HUES6 (cell line): ENCODE results near the gene RNU4-1.
"Not testable (repeated sequence)": the region's sequence is repeated elsewhere in the genome, so short reads cannot be mapped to it uniquely, and the experiment has no call there.

Experiments
- H3K27ac ChIP-seq: 2 replicates; pipeline ENCODE4 v1.7.0; 2013; ENCODE audit warnings: low read depth, mild to moderate bottlenecking, low read length, inconsistent platforms
- H3K27me3 ChIP-seq: 2 replicates; pipeline ENCODE4 v1.6.1; 2013; ENCODE audit warnings: low read length; ENCODE audit not compliant: control insufficient read depth, insufficient read depth
- H3K36me3 ChIP-seq: 2 replicates; pipeline ENCODE4 v1.6.1; 2013; ENCODE audit warnings: low read length; ENCODE audit not compliant: control insufficient read depth, insufficient read depth
- H3K4me1 ChIP-seq: 2 replicates; pipeline ENCODE4 v1.6.1; 2013; ENCODE audit warnings: low read length; ENCODE audit not compliant: control insufficient read depth, insufficient read depth
- H3K4me3 ChIP-seq: 2 replicates; pipeline ENCODE4 v1.5.1; 2013; ENCODE audit warnings: low read depth, low read length
- H3K9ac ChIP-seq: one replicate; pipeline ENCODE4 v1.6.1; 2013; ENCODE audit warnings: mild to moderate bottlenecking, low read length
- H3K9me3 ChIP-seq: 2 replicates; pipeline ENCODE4 v1.6.1; 2013; ENCODE audit warnings: low read depth, low read length; ENCODE audit not compliant: control insufficient read depth, insufficient read depth

The RNU4-1 gene

GRCh38 chr12:120292661-120293531 is at the start of gene RNU4-1:
TSS of gene RNU4-1 (minus strand) at chr12:120293237.
- Histone ChIP-seq H3K9ac (peak within 1 kb of the TSS; percentile 98), H3K36me3 (no peaks in the 10 kb centered on the region)

GRCh38 chr12:120342175-120343038 is 49.4 kb upstream of the RNU4-1 start:
- H3K4me1 ChIP-seq: peaks cover 4% of the 10 kb centered on the region; the same call in 1 of the 2 replicates
- no peaks in the 10 kb centered on the region for H3K27me3 ChIP-seq
- H3K9ac ChIP-seq: no peak overlapping the region
- no peak overlapping the region for H3K27ac ChIP-seq
- H3K4me3 ChIP-seq: no peak overlapping the region
- peaks cover 36% of the 10 kb centered on the region for H3K36me3 ChIP-seq
- H3K9me3 ChIP-seq: peaks cover 11% of the 10 kb centered on the region

More at GRCh38 chr12:120292661-120293531, at the start of gene RNU4-1:
- Histone ChIP-seq H3K27ac (peak within 1 kb of the TSS; percentile 100), H3K27me3 (no peaks in the 10 kb centered on the region), H3K4me1 (peaks cover 12% of the 10 kb centered on the region; the same call in 1 of the 2 replicates), H3K9me3 (no peaks in the 10 kb centered on the region), H3K4me3 (peak within 1 kb of the TSS; percentile 57)

GRCh38 chr12:120339256-120339655 is 46.2 kb upstream of the RNU4-1 start:
- Histone ChIP-seq H3K4me1 (peaks cover 4% of the 10 kb centered on the region; the same call in 1 of the 2 replicates), H3K36me3 (peaks cover 12% of the 10 kb centered on the region), H3K27me3 (no peaks in the 10 kb centered on the region), H3K4me3 (no peak overlapping the region), H3K9me3 (peaks cover 24% of the 10 kb centered on the region), H3K9ac (no peak overlapping the region), H3K27ac (no peak overlapping the region)

GRCh38 chr12:120337730-120338129 is 44.7 kb upstream of the RNU4-1 start:
- Histone ChIP-seq H3K4me3 (no peak overlapping the region), H3K27ac (no peak overlapping the region), H3K4me1 (peaks cover 4% of the 10 kb centered on the region; the same call in 1 of the 2 replicates), H3K27me3 (no peaks in the 10 kb centered on the region), H3K36me3 (no peaks in the 10 kb centered on the region), H3K9me3 (peaks cover 24% of the 10 kb centered on the region), H3K9ac (no peak overlapping the region)

- not testable (repeated sequence) for H3K9ac ChIP-seq, H3K36me3 ChIP-seq, H3K4me1 ChIP-seq, H3K27ac ChIP-seq, H3K4me3 ChIP-seq, H3K27me3 ChIP-seq
- peaks cover 24% of the 10 kb centered on the region for H3K9me3 ChIP-seq
These were observed 43.4 kb upstream of the RNU4-1 start for GRCh38 chr12:120336392-120336791.

- not testable (repeated sequence) for H3K4me1 ChIP-seq, H3K27ac ChIP-seq, H3K36me3 ChIP-seq, H3K27me3 ChIP-seq, H3K4me3 ChIP-seq, H3K9ac ChIP-seq
- H3K9me3 ChIP-seq: peaks cover 24% of the 10 kb centered on the region
These were observed 42.4 kb upstream of the RNU4-1 start for GRCh38 chr12:120335447-120335846.

- Histone ChIP-seq H3K9ac (no peak overlapping the region), H3K27me3 (no peaks in the 10 kb centered on the region), H3K27ac (no peak overlapping the region), H3K9me3 (peaks cover 14% of the 10 kb centered on the region), H3K4me1 (no peaks in the 10 kb centered on the region), H3K4me3 (no peak overlapping the region), H3K36me3 (no peaks in the 10 kb centered on the region)
These were observed 39.5 kb upstream of the RNU4-1 start for GRCh38 chr12:120332523-120332922.

- Histone ChIP-seq H3K27me3 (no peaks in the 10 kb centered on the region), H3K4me1 (no peaks in the 10 kb centered on the region), H3K4me3 (no peak overlapping the region), H3K9ac (no peak overlapping the region), H3K27ac (no peak overlapping the region), H3K36me3 (no peaks in the 10 kb centered on the region), H3K9me3 (peaks cover 10% of the 10 kb centered on the region)
These were observed 39.0 kb upstream of the RNU4-1 start for GRCh38 chr12:120332041-120332440.

- Histone ChIP-seq H3K27ac (no peak overlapping the region), H3K36me3 (no peaks in the 10 kb centered on the region), H3K9me3 (peaks cover 3% of the 10 kb centered on the region), H3K9ac (no peak overlapping the region), H3K4me1 (no peaks in the 10 kb centered on the region), H3K4me3 (no peak overlapping the region), H3K27me3 (no peaks in the 10 kb centered on the region)
These were observed 38.4 kb upstream of the RNU4-1 start for GRCh38 chr12:120331390-120331789.

- H3K4me3 ChIP-seq: no peak overlapping the region
- H3K27me3 ChIP-seq: no peaks in the 10 kb centered on the region
- H3K36me3 ChIP-seq: no peaks in the 10 kb centered on the region
- H3K27ac ChIP-seq: no peak overlapping the region
- H3K9me3 ChIP-seq: no peaks in the 10 kb centered on the region
- H3K4me1 ChIP-seq: no peaks in the 10 kb centered on the region
- H3K9ac ChIP-seq: no peak overlapping the region
These were observed 35.2 kb upstream of the RNU4-1 start for GRCh38 chr12:120328228-120328627.

- no peaks in the 10 kb centered on the region for H3K4me1 ChIP-seq
- no peak within 1 kb of the TSS for H3K27ac ChIP-seq
- H3K4me3 ChIP-seq: no peak within 1 kb of the TSS
- no peaks in the 10 kb centered on the region for H3K27me3 ChIP-seq
- H3K9ac ChIP-seq: no peak within 1 kb of the TSS
- H3K9me3 ChIP-seq: no peaks in the 10 kb centered on the region
- H3K36me3 ChIP-seq: no peaks in the 10 kb centered on the region
These were observed 34.6 kb upstream of the RNU4-1 start, which contains the start of gene PLA2G1B for GRCh38 chr12:120327593-120327992. TSS of gene PLA2G1B (minus strand) at chr12:120327779. CDS start at chr12:120327753, 26 bp downstream.
